ENCODE data around the gene WDR35. TPM values are rescaled to one million over a fixed set of nuclear protein-coding genes. Genes with fewer than 3 reads are reported as not detected.
"Not testable (repeated sequence)": the region's sequence is repeated elsewhere in the genome, so short reads cannot be mapped to it uniquely, and the experiment has no call there.

The WDR35 gene
- total RNA-seq, 1 experiment from 2014 or later, result 29.4 TPM

DNA sequence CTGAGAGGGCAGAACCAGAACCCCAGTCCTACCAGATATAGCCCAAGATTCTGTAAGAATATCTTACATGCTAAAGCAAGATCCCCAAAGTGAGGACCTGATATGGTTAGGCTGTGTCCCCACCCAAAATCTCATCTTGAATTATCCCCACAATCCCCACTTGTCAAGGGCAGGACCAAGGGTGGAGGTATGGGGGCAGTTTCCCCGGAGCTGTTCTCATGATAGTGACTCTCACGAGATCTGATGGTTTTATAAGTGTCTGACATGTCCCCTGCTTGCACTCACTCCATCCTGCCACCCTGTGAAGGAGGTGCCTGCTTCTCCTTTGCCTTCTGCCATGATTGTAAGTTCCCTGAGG is 108.0 kb downstream of the WDR35 start:
- DNase-seq (ENCODE audit: low spot score), result no peak
- TF ChIP-seq EZH2 (IDR thresholded peaks at IDR 0.05; ENCODE audit: borderline replicate concordance, low read depth, low read length, poor library complexity, severe bottlenecking) (no peak), CTCF (conservative IDR thresholded peaks at IDR 0.05; ENCODE audit: low read depth, low read length) (no peak)
- H3K27me3 ChIP-seq (replicated peaks; ENCODE audit: insufficient read depth, low read depth, low read length, poor library complexity), result no peaks in the 10 kb centered on the region
- intact Hi-C loops (cut with micrococcal nuclease; ENCODE audit: unreplicated experiment), result no loop called here
- H3K4me1 ChIP-seq (ENCODE audit: insufficient read depth, low read length, poor library complexity, severe bottlenecking), result no peaks in the 10 kb centered on the region
- no peaks in the 10 kb centered on the region for H3K9me3 ChIP-seq (ENCODE audit: low read depth, low read length, poor library complexity, severe bottlenecking)
- H3K4me3 ChIP-seq (ENCODE audit: low read depth, low read length, poor library complexity, severe bottlenecking), result no peak overlapping the region
- POLR2A ChIA-PET (ENCODE audit: low non-redundant PET), result no interaction called here
- no TSS peak for BruUV-seq (replicated peaks)
- no peaks in the 10 kb centered on the region for H3K36me3 ChIP-seq (ENCODE audit: insufficient read depth, low read length, poor library complexity, severe bottlenecking)
- CTCF ChIA-PET, result no interaction called here
- no peak overlapping the region for H3K27ac ChIP-seq (ENCODE audit: low read depth, low read length, poor library complexity, severe bottlenecking)

DNA sequence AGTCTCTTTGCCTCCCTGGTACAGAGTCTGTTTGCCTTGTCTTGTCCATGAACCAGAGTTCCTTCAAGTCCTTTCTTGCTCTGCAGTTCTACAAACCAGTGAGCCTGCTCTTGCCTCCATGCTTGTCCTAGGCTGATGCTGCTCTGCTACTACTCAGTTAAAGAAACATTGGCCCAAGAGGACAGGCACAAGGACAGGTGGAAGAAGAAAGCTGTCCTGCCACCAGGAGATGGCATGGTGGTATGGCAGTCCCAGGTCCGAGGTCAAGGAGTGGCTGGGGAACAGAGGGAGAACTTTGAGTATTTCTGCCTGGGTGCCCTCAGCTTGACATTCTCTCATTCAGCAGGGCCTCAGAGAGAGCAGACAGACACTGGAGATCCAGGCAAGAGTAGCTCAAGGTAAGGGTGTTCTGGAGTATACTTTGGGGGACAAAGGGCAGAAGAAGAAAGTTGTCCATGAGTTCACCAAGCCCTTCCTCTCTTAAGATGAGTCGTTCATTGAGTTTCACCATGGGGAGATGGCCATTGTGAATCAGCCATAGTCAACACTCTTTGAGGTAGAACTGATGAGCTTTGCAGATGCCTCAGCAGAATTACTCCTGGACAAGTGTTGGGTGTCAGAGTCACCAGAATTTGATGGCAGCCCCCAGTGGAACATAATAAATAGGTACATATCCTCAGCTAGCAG is 108.5 kb downstream of the WDR35 start:
- no peak overlapping the region for H3K4me3 ChIP-seq (ENCODE audit: low read depth, low read length, poor library complexity, severe bottlenecking)
- H3K4me1 ChIP-seq (ENCODE audit: insufficient read depth, low read length, poor library complexity, severe bottlenecking), result no peaks in the 10 kb centered on the region
- BruUV-seq (replicated peaks), result no TSS peak
- no peaks in the 10 kb centered on the region for H3K36me3 ChIP-seq (ENCODE audit: insufficient read depth, low read length, poor library complexity, severe bottlenecking)
- intact Hi-C loops (cut with micrococcal nuclease; ENCODE audit: unreplicated experiment), result no loop called here
- H3K27ac ChIP-seq (ENCODE audit: low read depth, low read length, poor library complexity, severe bottlenecking), result no peak overlapping the region
- POLR2A ChIA-PET (ENCODE audit: low non-redundant PET), result no interaction called here
- TF ChIP-seq CTCF (conservative IDR thresholded peaks at IDR 0.05; ENCODE audit: low read depth, low read length), result no peak
- TF ChIP-seq EZH2 (IDR thresholded peaks at IDR 0.05; ENCODE audit: borderline replicate concordance, low read depth, low read length, poor library complexity, severe bottlenecking), result no peak
- no peaks in the 10 kb centered on the region for H3K27me3 ChIP-seq (replicated peaks; ENCODE audit: insufficient read depth, low read depth, low read length, poor library complexity)
- DNase-seq (ENCODE audit: low spot score), result no peak
- H3K9me3 ChIP-seq (ENCODE audit: low read depth, low read length, poor library complexity, severe bottlenecking), result no peaks in the 10 kb centered on the region
- CTCF ChIA-PET, result no interaction called here

- H3K36me3 ChIP-seq (ENCODE audit: insufficient read depth, low read length, poor library complexity, severe bottlenecking); H3K4me1 ChIP-seq (ENCODE audit: insufficient read depth, low read length, poor library complexity, severe bottlenecking); H3K27me3 ChIP-seq (replicated peaks; ENCODE audit: insufficient read depth, low read depth, low read length, poor library complexity); DNase-seq (ENCODE audit: low spot score); POLR2A ChIA-PET (ENCODE audit: low non-redundant PET); intact Hi-C loops (cut with micrococcal nuclease; ENCODE audit: unreplicated experiment); CTCF ChIA-PET; BruUV-seq (replicated peaks); H3K4me3 ChIP-seq (ENCODE audit: low read depth, low read length, poor library complexity, severe bottlenecking); H3K9me3 ChIP-seq (ENCODE audit: low read depth, low read length, poor library complexity, severe bottlenecking); H3K27ac ChIP-seq (ENCODE audit: low read depth, low read length, poor library complexity, severe bottlenecking): not testable (repeated sequence)
These were observed 109.7 kb downstream of the WDR35 start for GRCh38 chr2:19880191-19880590.

DNA sequence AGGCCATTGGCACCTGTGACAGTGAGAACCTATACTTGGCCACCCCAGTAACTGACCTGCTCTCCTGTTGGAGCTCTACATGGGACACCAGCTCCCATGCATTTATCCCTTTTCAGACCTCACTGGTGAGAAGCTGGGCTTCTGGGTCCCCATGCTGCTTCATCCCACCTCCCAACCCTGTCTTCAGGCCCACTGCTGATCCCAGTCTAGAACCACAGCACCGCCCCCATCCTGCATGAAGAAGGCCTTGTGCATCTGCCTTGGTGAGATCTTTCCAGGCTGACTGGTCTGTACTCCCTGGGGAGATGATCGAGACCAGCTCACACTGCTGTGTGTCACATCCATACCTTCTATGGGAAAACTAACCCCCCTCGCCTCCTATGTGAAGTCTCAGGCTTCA is 110.8 kb downstream of the WDR35 start:
- no peak overlapping the region for H3K27ac ChIP-seq (ENCODE audit: low read depth, low read length, poor library complexity, severe bottlenecking)
- H3K4me1 ChIP-seq (ENCODE audit: insufficient read depth, low read length, poor library complexity, severe bottlenecking), result no peaks in the 10 kb centered on the region
- ChIA-PET POLR2A (ENCODE audit: low non-redundant PET) (no interaction called here), CTCF (no interaction called here)
- no peaks in the 10 kb centered on the region for H3K9me3 ChIP-seq (ENCODE audit: low read depth, low read length, poor library complexity, severe bottlenecking)
- H3K36me3 ChIP-seq (ENCODE audit: insufficient read depth, low read length, poor library complexity, severe bottlenecking), result no peaks in the 10 kb centered on the region
- BruUV-seq (replicated peaks), result no TSS peak
- intact Hi-C loops (cut with micrococcal nuclease; ENCODE audit: unreplicated experiment), result no loop called here
- DNase-seq (ENCODE audit: low spot score), result no peak
- no peaks in the 10 kb centered on the region for H3K27me3 ChIP-seq (replicated peaks; ENCODE audit: insufficient read depth, low read depth, low read length, poor library complexity)
- TF ChIP-seq EZH2 (IDR thresholded peaks at IDR 0.05; ENCODE audit: borderline replicate concordance, low read depth, low read length, poor library complexity, severe bottlenecking) (no peak), CTCF (conservative IDR thresholded peaks at IDR 0.05; ENCODE audit: low read depth, low read length) (no peak)
- H3K4me3 ChIP-seq (ENCODE audit: low read depth, low read length, poor library complexity, severe bottlenecking), result no peak overlapping the region

Measured in A673 (cell line).